Activated CD4-positive, alpha-beta T cell treated with anti-CD3 and anti-CD28 coated beads, Interleukin-2, Interleukin-6, amounts not matched to agents 100 ng/mL and 50 ng/mL, durations not matched to agents 16 hours and 8 hours (primary cell): ENCODE data around the gene ARHGEF6.

Experiments used
- DNase-seq: peaks from one replicate; pipeline ENCODE4 v3.0.0-alpha.2; 2020

The ARHGEF6 gene

DNA sequence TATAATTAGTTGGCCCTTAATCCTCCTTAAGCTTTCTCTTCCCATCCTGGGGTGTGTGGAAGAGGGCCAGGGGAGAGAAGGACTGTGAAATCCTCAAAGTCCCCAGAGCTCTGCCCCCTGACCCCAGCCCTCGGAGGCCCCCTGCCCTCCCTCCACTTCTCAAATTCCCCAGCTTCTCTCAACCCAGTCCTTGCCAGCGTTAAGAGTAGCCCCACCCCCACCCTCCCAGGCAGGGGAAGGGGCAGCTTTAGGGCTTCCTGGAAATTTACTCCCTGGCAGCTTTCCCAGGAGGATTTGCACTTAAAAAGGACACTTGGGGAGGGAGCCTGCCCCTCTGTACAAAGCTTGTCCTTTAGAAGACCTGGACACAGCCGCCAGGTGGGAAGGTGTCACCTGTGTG, 144.6 kb downstream of the ARHGEF6 start:
- DNase-seq = no peak

DNA sequence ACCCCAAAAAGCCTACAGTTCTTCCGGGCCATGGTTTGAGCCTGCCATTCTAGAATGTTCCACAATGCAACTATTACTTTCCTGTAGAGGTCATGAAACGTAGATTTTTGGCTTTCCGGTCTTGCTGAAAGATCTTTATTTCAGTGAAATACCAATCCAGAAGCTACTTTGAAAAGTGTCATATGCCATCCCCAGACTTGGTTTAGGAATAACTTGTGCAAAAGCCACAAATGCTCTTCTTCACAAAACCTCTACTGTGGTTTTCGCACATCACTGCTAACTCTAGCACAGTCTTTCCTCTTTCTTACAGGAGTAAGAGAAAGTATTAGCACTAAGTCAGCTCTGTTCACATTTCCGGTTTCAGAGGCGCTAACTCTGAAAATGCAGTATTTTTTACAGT, 145.5 kb downstream of the ARHGEF6 start:
- peak; percentile 80 for DNase-seq

DNA sequence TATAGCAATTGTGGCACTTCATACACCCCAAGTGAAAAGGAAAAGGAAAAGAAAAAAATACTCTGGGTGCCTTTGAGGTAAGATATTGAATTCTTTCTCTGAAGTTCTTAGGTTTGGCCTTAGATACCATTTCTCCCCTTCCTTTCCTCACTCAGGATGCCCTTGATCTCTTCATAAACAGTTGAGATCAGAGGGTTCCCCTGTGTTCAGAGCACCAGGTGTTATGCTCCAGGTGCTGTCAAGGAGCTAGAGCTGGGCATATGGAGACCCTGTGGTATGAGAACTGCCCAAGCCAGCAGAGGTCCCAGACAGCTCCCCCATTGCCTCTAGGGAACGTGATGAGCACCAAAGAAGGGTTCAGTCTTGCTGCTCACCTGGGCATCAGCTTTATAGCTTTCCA, 149.9 kb downstream of the ARHGEF6 start:
- no peak for DNase-seq

DNA sequence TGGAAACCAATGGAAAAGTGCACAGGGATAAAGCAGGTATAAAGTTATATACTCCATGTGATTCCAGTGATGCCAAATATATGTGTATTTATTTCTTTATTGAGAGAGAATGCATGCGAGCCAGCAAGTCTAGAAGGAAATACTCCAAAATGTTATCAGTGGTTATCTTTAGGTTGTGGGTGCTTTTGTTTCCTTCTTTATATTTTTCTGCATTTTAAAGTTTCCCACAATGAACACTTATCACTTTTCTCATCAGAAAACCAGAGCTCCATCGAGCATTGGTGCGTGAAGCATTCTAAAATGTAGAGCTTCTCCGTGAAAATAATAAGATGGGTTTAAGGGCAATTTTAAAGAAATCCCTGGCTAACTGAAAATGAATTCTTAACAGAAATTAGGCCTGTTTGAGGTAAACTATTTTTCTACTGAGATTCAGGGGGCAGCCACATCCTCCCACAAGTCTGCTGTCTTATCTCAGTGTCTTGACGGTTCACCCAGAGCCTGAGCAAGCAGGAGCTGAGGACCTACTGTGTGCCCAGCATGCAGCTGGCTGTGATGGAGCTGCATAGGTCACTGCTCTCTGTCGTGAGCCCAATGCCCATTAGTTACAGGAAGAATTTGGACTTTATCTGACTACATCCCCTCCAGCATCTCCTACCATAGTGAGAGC, 151.5 kb downstream of the ARHGEF6 start:
- DNase-seq = peak; percentile 40

DNA sequence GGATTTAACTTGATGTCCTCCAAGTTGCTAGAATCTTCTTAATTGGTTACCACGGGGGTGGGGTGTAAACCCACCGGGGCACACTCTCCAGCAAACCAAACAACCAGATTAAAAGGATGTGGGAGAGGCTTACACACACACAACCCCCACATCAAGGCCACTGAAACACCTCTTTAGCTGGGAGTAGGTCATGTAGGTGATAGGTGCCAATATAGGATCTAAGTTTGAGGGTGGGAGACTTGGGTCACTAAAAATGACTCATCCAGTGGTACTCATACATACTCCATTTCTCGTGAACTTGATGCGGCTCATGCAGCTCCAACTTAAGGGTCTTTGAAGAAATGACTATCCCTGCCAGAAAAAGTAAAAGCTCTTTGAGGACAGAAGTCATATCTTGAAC, 153.3 kb downstream of the ARHGEF6 start:
- DNase-seq = peak; percentile 71

DNA sequence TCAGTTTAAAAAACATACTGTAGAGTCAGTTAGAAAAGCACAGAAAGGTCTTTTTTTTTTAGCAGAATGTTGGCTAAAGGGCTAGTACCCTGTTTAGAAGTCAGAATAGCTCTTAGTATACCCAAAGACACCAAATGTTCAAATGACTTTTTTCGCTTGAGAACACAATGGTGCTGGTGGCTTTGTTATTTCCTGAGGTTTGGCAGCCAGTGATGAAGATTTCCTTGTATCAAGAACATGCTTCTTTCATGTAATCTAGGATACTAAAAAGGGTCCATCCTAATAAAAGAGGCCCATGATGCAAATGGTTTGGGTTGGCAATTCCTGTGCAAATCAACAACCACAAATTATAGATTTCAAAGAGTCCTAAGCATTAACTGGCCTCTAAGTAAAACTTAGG, 153.8 kb downstream of the ARHGEF6 start:
- no peak for DNase-seq

DNA sequence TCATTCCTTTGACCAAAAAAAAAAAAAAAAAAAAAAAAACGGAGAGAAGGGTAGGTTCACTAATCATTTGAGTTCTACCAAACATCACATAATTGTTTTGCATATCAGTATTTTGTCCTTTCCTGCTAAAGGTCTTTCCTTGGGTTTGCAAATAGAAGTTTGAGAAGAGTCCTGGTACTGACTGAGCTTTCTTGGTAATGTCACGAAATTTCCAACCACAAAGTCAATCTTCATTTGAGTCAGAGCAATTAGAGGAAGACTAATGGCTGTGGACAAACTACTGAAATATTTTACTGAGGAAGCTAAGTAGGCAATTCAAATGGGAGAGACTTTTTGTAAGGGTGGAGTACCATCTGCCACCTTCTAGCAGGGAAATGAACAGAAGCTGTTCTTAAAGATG, 154.5 kb downstream of the ARHGEF6 start:
- peak; percentile 82 for DNase-seq

DNA sequence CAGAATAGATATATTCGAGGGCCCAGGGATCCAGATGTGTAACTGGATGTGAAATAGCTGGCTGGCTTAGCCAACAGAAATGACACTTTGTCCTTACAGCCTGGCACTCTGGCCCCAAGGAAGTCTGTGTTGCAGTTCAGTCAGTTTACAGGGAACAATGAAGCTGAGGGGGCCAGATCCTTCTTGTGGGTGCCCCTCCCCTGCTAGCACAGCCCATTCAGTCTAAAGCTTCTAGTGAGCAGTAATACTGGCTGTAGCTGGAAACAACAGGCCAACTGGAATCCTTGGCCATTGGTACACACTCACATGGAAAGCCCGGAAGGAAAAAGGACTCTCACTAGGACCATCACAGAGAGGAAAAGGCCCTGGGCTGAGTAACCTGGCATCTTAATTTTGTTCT, 155.5 kb downstream of the ARHGEF6 start:
- DNase-seq = no peak

DNA sequence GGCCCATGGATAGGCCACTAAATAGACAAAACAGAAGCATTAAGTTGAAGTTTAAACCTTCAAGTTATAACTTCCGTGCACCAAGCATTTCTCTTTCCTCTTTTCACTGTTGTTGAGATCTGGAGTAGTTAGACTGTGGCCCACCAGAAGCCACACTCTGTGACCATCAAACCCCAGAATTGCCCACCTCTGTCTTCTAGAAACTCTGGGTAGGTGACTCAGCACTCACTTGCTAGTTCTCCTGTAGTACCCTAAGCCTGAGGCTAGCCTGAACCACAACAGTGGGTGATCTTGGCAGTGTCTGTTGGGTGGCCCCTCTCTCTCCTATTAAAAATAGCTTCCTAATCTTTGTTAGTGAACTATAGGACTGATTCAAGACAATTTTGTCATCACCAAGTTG, 157.3 kb downstream of the ARHGEF6 start:
- peak; percentile 48 for DNase-seq

DNA sequence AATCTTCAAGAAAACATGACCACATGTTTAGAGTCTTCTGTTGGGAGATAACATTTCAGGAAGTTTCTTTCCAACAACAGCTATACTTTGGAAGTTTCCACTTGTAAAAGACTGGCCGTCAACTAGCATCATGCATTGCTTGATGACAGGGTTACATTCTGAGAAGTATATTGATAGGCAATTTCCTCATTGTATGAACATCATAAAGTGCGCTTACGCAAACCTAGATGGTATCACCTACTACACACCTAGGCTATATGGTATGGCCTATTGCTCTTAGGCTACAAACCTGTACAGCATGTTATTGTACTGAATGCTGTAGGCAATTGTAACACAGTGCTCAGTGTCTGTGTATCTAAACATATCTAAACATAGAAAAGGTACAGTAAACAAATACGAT, 158.2 kb downstream of the ARHGEF6 start:
- no peak for DNase-seq

DNA sequence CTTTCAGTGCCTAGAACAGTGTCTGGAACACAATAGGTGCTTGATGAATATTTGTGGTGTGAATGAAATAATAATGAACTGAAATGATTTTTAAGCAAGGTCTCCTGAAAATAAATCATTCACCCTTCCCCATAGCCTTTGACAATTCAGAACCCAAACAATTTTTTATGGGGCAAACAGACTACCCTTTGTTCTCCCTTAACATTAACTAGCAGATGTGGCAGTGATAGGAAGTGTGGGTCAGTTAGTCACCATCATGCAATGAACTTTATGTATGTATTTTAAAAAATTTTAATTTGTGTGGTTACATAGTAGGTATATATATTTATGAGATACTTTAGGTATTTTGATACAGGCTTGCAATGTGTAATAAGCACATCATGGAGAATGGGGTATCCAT, 160.0 kb downstream of the ARHGEF6 start:
- DNase-seq = no peak

DNA sequence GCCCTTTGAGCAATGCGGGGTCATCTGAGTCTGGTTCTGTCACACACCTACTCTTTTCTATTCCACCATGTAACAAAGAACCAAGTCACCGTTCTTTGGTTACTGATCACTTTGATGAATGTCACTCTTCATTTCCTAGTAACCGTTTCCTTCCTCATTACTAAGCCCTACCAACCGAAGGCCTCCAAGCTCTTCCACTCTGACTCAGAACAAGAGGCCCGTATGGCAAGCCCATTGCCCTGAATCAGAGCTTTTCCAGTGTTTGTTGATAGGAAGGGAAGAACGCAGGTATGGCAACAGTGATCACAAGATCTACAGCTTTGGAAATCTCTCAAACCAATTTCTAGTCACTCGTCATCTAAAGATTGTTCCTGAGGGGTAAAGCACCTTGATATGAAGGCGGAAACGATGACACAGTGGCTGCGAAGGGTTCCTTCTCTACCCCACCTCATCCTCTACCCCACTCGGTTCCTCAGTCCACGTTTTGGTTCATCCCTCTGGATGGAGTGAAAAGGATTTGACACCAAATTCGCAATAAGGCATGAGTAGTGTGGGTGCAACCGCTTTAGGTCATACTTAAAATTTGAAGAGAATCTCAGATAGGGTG, 160.7 kb downstream of the ARHGEF6 start:
- peak; percentile 88 for DNase-seq

DNA sequence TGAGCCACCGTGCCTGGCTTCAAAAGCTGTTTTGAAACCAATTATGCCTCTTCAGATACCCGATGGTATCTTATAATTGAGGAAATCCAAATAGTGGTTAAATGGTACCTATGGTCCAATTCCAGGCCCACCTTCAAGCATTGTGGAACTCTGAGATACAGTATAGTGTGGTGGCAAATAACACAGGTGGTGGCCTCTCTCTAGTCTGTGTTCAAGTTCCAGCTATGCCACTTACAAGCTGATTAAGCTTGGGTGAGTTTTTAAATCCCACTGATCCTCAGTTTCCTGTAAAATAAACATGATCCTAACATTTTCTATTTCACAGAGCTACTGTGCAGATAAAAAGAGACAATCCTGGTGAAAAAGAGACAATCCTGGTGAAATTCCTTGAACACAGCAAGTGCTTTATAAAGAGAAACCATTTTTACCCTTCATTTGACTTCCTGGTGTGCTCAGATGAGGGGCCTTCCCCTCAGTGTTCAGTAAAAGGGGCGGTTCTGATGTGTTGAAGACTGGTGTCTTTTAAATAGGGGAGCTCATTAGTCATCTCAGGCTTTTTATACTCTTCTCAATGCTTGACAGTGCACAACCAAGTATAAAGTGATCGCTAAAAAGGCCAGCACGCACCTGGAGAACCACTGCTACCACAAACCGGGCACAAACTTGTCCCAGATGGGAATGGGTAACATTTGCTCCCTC, 163.6 kb downstream of the ARHGEF6 start:
- peak; percentile 75 for DNase-seq
